GM23338 (cell line): ENCODE data around the gene ELFN2. TPM values are rescaled to one million over a fixed set of nuclear protein-coding genes. Genes with fewer than 3 reads are reported as not detected.

Experiments
- ATAC-seq: fragments of 200-7000 bp; cut with Tn5 transposase; 3 replicates; pipeline ENCODE4 v1.9.1; 2020
- DNase-seq: peaks from one replicate; pipeline ENCODE4 v3.0.0-alpha.2; 2015; ENCODE audit warnings: low spot score
- H2AFZ ChIP-seq: fragments of 200-600 bp; sonication (generic); 2 replicates; pipeline ENCODE4 v1.8.0; 2016; ENCODE audit warnings: antibody characterized with exemption, mild to moderate bottlenecking, moderate library complexity
- H3F3A ChIP-seq: fragments of 200-600 bp; sonication (generic); replicated peaks from 2 replicates; pipeline ENCODE4 v1.8.0; 2017; ENCODE audit warnings: antibody characterized with exemption, mixed run types, low read depth
- H3K27ac ChIP-seq: fragments of 200-600 bp; sonication (generic); 2 replicates; pipeline ENCODE4 v1.6.1; 2016; ENCODE audit warnings: low read depth
- H3K27me3 ChIP-seq: fragments of 200-600 bp; sonication (generic); 2 replicates; pipeline ENCODE4 v1.8.0; 2016; ENCODE audit warnings: mild to moderate bottlenecking, mixed run types, moderate library complexity; ENCODE audit not compliant: insufficient read depth
- H3K36me3 ChIP-seq: fragments of 200-600 bp; sonication (generic); 2 replicates; pipeline ENCODE4 v1.8.0; 2016; ENCODE audit warnings: mild to moderate bottlenecking; ENCODE audit not compliant: insufficient read depth
- H3K4me1 ChIP-seq: fragments of 200-600 bp; sonication (generic); 2 replicates; pipeline ENCODE4 v1.8.0; 2016; ENCODE audit warnings: mild to moderate bottlenecking, moderate library complexity; ENCODE audit not compliant: insufficient read depth
- H3K4me2 ChIP-seq: fragments of 200-600 bp; sonication (generic); 2 replicates; pipeline ENCODE4 v1.7.1; 2017; ENCODE audit warnings: mixed run types
- H3K4me3 ChIP-seq: fragments of 200-600 bp; sonication (generic); 2 replicates; pipeline ENCODE4 v1.6.1; 2016; ENCODE audit warnings: mixed run types
- H3K79me2 ChIP-seq: fragments of 200-600 bp; sonication (generic); replicated peaks from 2 replicates; pipeline ENCODE4 v1.8.0; 2017; ENCODE audit warnings: mild to moderate bottlenecking; ENCODE audit not compliant: insufficient read depth
- H3K9me2 ChIP-seq: fragments of 200-600 bp; sonication (generic); 2 replicates; pipeline ENCODE4 v1.8.0; 2017; ENCODE audit not compliant: insufficient read depth
- H4K20me1 ChIP-seq: fragments of 200-600 bp; sonication (generic); replicated peaks from 2 replicates; pipeline ENCODE4 v1.8.0; 2017; ENCODE audit warnings: mild to moderate bottlenecking; ENCODE audit not compliant: insufficient read depth
- H3K27ac Mint-ChIP-seq: 2 replicates; pipeline ENCODE4 v1.8.0; 2020; ENCODE audit warnings: inconsistent platforms, mild to moderate bottlenecking, moderate library complexity, mixed read lengths
- H3K27me3 Mint-ChIP-seq: 3 replicates; pipeline ENCODE4 v1.8.0; 2022; ENCODE audit warnings: low read depth, mild to moderate bottlenecking, moderate library complexity, mixed read lengths, inconsistent platforms; ENCODE audit not compliant: insufficient read depth, poor library complexity
- H3K36me3 Mint-ChIP-seq: 3 replicates; pipeline ENCODE4 v1.8.0; 2021; ENCODE audit warnings: low read depth, mild to moderate bottlenecking, inconsistent platforms, moderate library complexity, mixed read lengths
- H3K4me1 Mint-ChIP-seq: 3 replicates; pipeline ENCODE4 v1.8.0; 2020; ENCODE audit warnings: mild to moderate bottlenecking, inconsistent platforms, mixed read lengths
- H3K4me3 Mint-ChIP-seq: 3 replicates; pipeline ENCODE4 v1.8.0; 2021; ENCODE audit warnings: moderate library complexity, mild to moderate bottlenecking, inconsistent platforms, mixed read lengths
- H3K9me3 Mint-ChIP-seq: 3 replicates; pipeline ENCODE4 v1.8.0; 2020; ENCODE audit warnings: moderate library complexity, mild to moderate bottlenecking, inconsistent platforms, mixed read lengths
- CREB1 ChIP-seq: fragments of 250-450 bp; sonication (Bioruptor Pico); IDR thresholded peaks from 2 replicates; pipeline ENCODE4 v1.5.0; 2020; ENCODE audit warnings: low read depth, mild to moderate bottlenecking, moderate library complexity
- CTCF ChIP-seq, 2 experiments: fragments of 200-600 bp in 1 of 2; sonication (generic) in 1 of 2; conservative IDR thresholded peaks; 2 replicates each; pipeline versions ENCODE4 v1.5.1 to v1.6.1; 2016 to 2017; ENCODE audit warnings: antibody characterized with exemption in 2 of 2, low read depth in 2 of 2, mild to moderate bottlenecking in 2 of 2, moderate library complexity in 1 of 2
- EZH2 ChIP-seq: fragments of 200-600 bp; sonication (generic); IDR thresholded peaks from one replicate; pipeline ENCODE4 v1.8.0; 2017; ENCODE audit warnings: antibody characterized with exemption, mild to moderate bottlenecking, low read depth; ENCODE audit not compliant: unreplicated experiment
- EZH2phosphoT487 ChIP-seq: fragments of 200-600 bp; sonication (generic); IDR thresholded peaks from one replicate; pipeline ENCODE4 v1.8.1; 2018; ENCODE audit warnings: antibody characterized with exemption; ENCODE audit not compliant: unreplicated experiment
- JUNB ChIP-seq: IDR thresholded peaks from one replicate; pipeline ENCODE4 v1.6.1; 2016; ENCODE audit warnings: antibody characterized with exemption; ENCODE audit not compliant: unreplicated experiment
- NANOG ChIP-seq: IDR thresholded peaks from 2 replicates; pipeline ENCODE4 v1.6.1; 2016; ENCODE audit warnings: antibody characterized with exemption, borderline replicate concordance
- POLR2AphosphoS5 ChIP-seq: IDR thresholded peaks from 2 replicates; pipeline ENCODE4 v1.6.1; 2016; ENCODE audit warnings: antibody characterized with exemption, low read depth
- STAT1 ChIP-seq: IDR thresholded peaks from one replicate; pipeline ENCODE4 v1.6.1; 2016; ENCODE audit warnings: antibody characterized with exemption; ENCODE audit not compliant: unreplicated experiment
- ZNF462 ChIP-seq: fragments of 250-450 bp; sonication (Bioruptor Pico); IDR thresholded peaks from 2 replicates; pipeline ENCODE4 v1.5.0; 2020; ENCODE audit warnings: mild to moderate bottlenecking, moderate library complexity
- polyA plus RNA-seq: library from polyadenylated mRNA; unstranded; fragments of >200 nt; fragmentation: Nextera tagmentation; extraction: Ambion mirVana; gene quantifications from 2 replicates; pipeline ENCODE4 v1.2.1, GENCODE V29; 2016
- total RNA-seq: library from RNA; depleted of rRNA; stranded (reverse); fragments of >200 nt; shearing (Covaris generic); gene quantifications from 2 replicates; pipeline ENCODE4 v1.2.3, GENCODE V29; 2014
- TF ChIP-seq, protein P1 (sequence below): IDR thresholded peaks from 2 replicates; pipeline ENCODE4 v1.6.1; 2016; ENCODE audit warnings: antibody characterized with exemption

ELFN2 gene
- total and polyA plus RNA-seq, 2 experiments from 2014 or later, result 0.18 to 0.35 TPM

DNA sequence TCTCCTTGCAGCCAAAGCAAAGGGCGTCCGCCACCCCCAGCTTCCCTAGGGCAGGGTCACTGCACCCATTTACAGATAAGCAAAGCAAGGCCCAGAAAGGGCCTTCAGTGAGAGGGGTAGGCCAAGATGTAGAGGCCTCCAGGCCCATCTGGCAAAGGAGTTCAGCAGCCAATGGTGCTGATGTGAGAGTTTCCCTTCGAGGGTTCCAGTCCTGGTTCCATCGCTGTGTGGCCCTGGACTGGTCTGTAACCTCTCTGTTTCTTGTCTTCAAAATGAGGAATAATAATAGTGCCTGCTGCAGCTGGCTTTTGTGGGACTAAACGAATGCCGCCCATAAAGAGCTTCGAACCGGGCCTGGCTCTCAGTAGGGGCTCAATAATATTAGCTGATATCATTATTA is 4.0 kb downstream of the ELFN2 start:
- peaks cover 36% of the 10 kb centered on the region for H3K4me1 Mint-ChIP-seq
- no peak overlapping the region for H3K4me2 ChIP-seq
- H3K4me3 ChIP-seq, result no peak overlapping the region
- H3K9me2 ChIP-seq, result no peaks in the 10 kb centered on the region
- DNase-seq, result no peak
- H3K27ac ChIP-seq, result no peak overlapping the region
- ATAC-seq, result no peak
- H2AFZ ChIP-seq, result no peak overlapping the region
- H3K9me3 Mint-ChIP-seq, result no peaks in the 10 kb centered on the region
- TF ChIP-seq NANOG (no peak), STAT1 (no peak), ZNF462 (CRISPR knock-in tag) (no peak), CREB1 (no peak), EZH2 (no peak), CTCF (conservative IDR thresholded peaks at IDR 0.05; ENCODE audit: low read depth in 2 of 2) (no peak), EZH2phosphoT487 (no peak), POLR2AphosphoS5 (no peak), JUNB (no peak)
- TF ChIP-seq, protein P1, sequence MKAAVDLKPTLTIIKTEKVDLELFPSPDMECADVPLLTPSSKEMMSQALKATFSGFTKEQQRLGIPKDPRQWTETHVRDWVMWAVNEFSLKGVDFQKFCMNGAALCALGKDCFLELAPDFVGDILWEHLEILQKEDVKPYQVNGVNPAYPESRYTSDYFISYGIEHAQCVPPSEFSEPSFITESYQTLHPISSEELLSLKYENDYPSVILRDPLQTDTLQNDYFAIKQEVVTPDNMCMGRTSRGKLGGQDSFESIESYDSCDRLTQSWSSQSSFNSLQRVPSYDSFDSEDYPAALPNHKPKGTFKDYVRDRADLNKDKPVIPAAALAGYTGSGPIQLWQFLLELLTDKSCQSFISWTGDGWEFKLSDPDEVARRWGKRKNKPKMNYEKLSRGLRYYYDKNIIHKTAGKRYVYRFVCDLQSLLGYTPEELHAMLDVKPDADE, result no peak
- no peak overlapping the region for H3K4me3 Mint-ChIP-seq
- peaks cover 12% of the 10 kb centered on the region for H3K4me1 ChIP-seq
- H3K27me3 Mint-ChIP-seq, result peaks cover 60% of the 10 kb centered on the region
- no peaks in the 10 kb centered on the region for H3K36me3 ChIP-seq
- H3K36me3 Mint-ChIP-seq, result no peaks in the 10 kb centered on the region
- H3K79me2 ChIP-seq, result no peaks in the 10 kb centered on the region
- H3K27me3 ChIP-seq, result peaks cover 75% of the 10 kb centered on the region
- peaks cover 7% of the 10 kb centered on the region for H3F3A ChIP-seq
- no peaks in the 10 kb centered on the region; the same call in 1 of the 2 replicates for H4K20me1 ChIP-seq
- H3K27ac Mint-ChIP-seq, result no peak overlapping the region
